ENCODE data around the gene MLLT3.

GRCh38 chr9:20309124-20309523, 313.2 kb downstream of the MLLT3 start:
- no peak for TF ChIP-seq POLR2AphosphoS5 (IDR thresholded peaks at IDR 0.05; ENCODE audit: low read depth, low read length)
- TF ChIP-seq POLR2A (IDR thresholded peaks at IDR 0.05; ENCODE audit: low read depth, low read length), result no peak
